GM19025 (cell line): Measurements from ENCODE around the gene KCNK4.

Experiments used
- ATAC-seq: cut with Tn5 transposase; IDR thresholded peaks from one replicate; pipeline ENCODE4 v1.9.1; 2021; ENCODE audit warnings: mild to moderate bottlenecking, low read depth, moderate library complexity; ENCODE audit not compliant: unreplicated experiment

Gene KCNK4

GRCh38 chr11:64342869-64343745 is 52.0 kb downstream of the KCNK4 start:
- no peak for ATAC-seq

GRCh38 chr11:64343767-64344559 is 52.9 kb downstream of the KCNK4 start:
- ATAC-seq, result no peak

- ATAC-seq, result no peak
These were observed 53.7 kb downstream of the KCNK4 start for GRCh38 chr11:64344787-64345186.

GRCh38 chr11:64347193-64347867 is 56.2 kb downstream of the KCNK4 start:
- no peak for ATAC-seq

GRCh38 chr11:64348383-64349024 is 57.4 kb downstream of the KCNK4 start:
- no peak for ATAC-seq

- ATAC-seq, result no peak
These were observed 57.9 kb downstream of the KCNK4 start for GRCh38 chr11:64349025-64349387.

GRCh38 chr11:64349404-64349803 is 58.3 kb downstream of the KCNK4 start:
- no peak for ATAC-seq
